Aorta (tissue), 5 donors: ENCODE results near the gene ANKMY1. TPM values are rescaled to one million over a fixed set of nuclear protein-coding genes. Genes with fewer than 3 reads are reported as not detected.

ENCODE experiments used
- ATAC-seq: fragments of 200-7000 bp; cut with Tn5 transposase; one replicate; pipeline ENCODE4 v1.9.1; 2022; ENCODE audit warnings: moderate library complexity; ENCODE audit not compliant: low FRiP score
- DNase-seq, 2 donors: peaks; one replicate each; pipeline ENCODE4 v3.0.0-alpha.2; 2020
- H3K27ac ChIP-seq, 2 donors: one replicate each; pipeline ENCODE4 v1.5.1; 2013; ENCODE audit warnings: low read length in 2 of 2, mild to moderate bottlenecking in 2 of 2, moderate library complexity in 2 of 2, control low read depth in 1 of 2, inconsistent platforms in 1 of 2, low read depth in 1 of 2
- H3K27me3 ChIP-seq, 2 donors: one replicate each; pipeline ENCODE4 v1.6.1; 2013; ENCODE audit warnings: control low read depth in 1 of 2, low read length in 1 of 2, mild to moderate bottlenecking in 1 of 2, moderate library complexity in 1 of 2; ENCODE audit not compliant: insufficient read depth in 2 of 2, control insufficient read depth in 1 of 2
- H3K36me3 ChIP-seq, 2 donors: one replicate each; pipeline ENCODE4 v1.6.1; 2013; ENCODE audit warnings: control low read depth in 1 of 2, low read length in 1 of 2, mild to moderate bottlenecking in 1 of 2; ENCODE audit not compliant: insufficient read depth in 2 of 2, control insufficient read depth in 1 of 2
- H3K4me1 ChIP-seq, 2 donors: one replicate each; pipeline ENCODE4 v1.6.1; 2013; ENCODE audit warnings: low read length in 2 of 2, control low read depth in 1 of 2, mild to moderate bottlenecking in 1 of 2, moderate library complexity in 1 of 2; ENCODE audit not compliant: insufficient read depth in 2 of 2, control insufficient read depth in 1 of 2
- H3K4me3 ChIP-seq, 2 donors: one replicate each; pipeline ENCODE4 v1.5.1; 2013; ENCODE audit warnings: low read length in 2 of 2, control low read depth in 1 of 2, mild to moderate bottlenecking in 1 of 2
- H3K9me3 ChIP-seq: one replicate; pipeline ENCODE4 v1.6.1; 2013; ENCODE audit warnings: mild to moderate bottlenecking, low read length; ENCODE audit not compliant: control insufficient read depth
- WGBS, 2 donors: extraction: QIAGEN DNeasy Blood & Tissue Kit; methylation state at CpG; one replicate each; pipeline ENCODE4 v1.1.7; 2013; 5-methylcytosine and 5-hydroxymethylcytosine counted together
- intact Hi-C, 2 donors: fragments of 100-400 bp; cut with DNase I; formaldehyde crosslinking; loops; one replicate each; pipeline versions ENCODE4 v1.14.2 to v1.15.0; 2022
- polyA plus RNA-seq, 2 donors: library from polyadenylated mRNA; stranded (reverse); fragments of 200-250 nt; gene quantifications; one replicate each; pipeline ENCODE4 v1.2.3, GENCODE V29; 2013
- total RNA-seq, 2 donors: library from RNA; stranded (reverse); fragmentation: NEBNext Ultra II Directional; extraction: Animal tissue kit (Norgen Biotek cat#: 25700); gene quantifications; one replicate each; pipeline ENCODE4 v1.2.1, GENCODE V29; 2021
- donor health status: healthy with polysubstance abuse.
- donor health status: Bipolar disorder and iron deficiency.
- donor health status: DM: no; HTN: no; CAD: no.
- donor health status: DM: no; HTN: no; CAD: no.
- donor health status: DM: yes; HTN: yes; CAD: no.

Gene ANKMY1
- total and polyA plus RNA-seq, 4 donors: 6.2 to 22.0 (median 8.5) TPM

DNA sequence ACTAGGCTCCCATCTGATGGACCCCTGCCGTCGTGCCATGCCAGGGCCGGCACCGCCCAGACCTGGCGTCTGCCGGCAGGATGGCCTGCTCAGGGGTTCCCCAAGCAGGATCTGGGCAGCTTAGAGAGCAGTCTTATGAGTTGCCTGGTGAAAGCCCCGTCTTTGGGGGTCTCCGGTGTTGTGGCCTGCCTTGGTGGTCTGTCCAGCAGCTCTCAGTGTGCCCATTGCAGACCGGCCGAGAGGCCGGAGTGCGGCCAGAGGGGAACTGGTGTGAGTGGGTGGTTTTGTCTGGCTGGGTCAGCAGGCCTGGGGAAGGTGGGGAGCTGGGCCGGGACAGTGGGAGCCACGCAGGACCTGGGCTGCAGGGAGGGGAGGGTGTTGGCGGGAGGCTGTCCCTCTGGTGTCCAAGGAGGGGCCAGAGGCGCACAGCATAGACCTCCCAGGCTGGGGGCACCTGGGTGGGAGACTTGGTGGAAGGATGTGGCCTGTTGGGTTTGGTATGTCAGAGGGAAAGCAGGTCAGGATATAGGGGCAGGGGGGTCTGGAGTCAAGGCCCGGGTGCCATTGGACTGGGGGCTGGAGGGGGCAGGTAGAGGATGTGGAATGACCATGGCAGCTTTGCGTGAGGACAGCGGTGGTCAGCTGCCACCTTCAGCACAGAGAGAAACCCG, 105.9 kb downstream of the ANKMY1 start:
- intact Hi-C loops: no loop called here
- Histone ChIP-seq H3K4me1 (no peaks in the 10 kb centered on the region), H3K4me3 (peak overlapping the region; percentile 54 to 67), H3K9me3 (no peaks in the 10 kb centered on the region), H3K27ac (no peak overlapping the region), H3K27me3 (no peaks in the 10 kb centered on the region), H3K36me3 (no peaks in the 10 kb centered on the region)
- ATAC-seq: no peak
- 58 to 62% methylated on average over 20 of the region's 20 CpGs for WGBS, 2 donors
- DNase-seq: peak; percentile 48 to 62

- ATAC-seq: no peak
Measured at GRCh38 chr2:240451108-240451611, 106.6 kb downstream of the ANKMY1 start.

GRCh38 chr2:240450532-240451107, 107.2 kb downstream of the ANKMY1 start:
- intact Hi-C loops: no loop called here
- H3K27me3 ChIP-seq: no peaks in the 10 kb centered on the region
- H3K4me1 ChIP-seq: no peaks in the 10 kb centered on the region
- no peak overlapping the region for H3K4me3 ChIP-seq
- no peaks in the 10 kb centered on the region for H3K36me3 ChIP-seq
- ATAC-seq (no peak), DNase-seq (peak in 1 of 2 donors; percentile 47)
- no peak overlapping the region for H3K27ac ChIP-seq
- 72 to 75% methylated on average over 15 to 16 of the region's 16 CpGs for WGBS, 2 donors
- no peaks in the 10 kb centered on the region for H3K9me3 ChIP-seq

More at GRCh38 chr2:240451108-240451611, 106.6 kb downstream of the ANKMY1 start:
- Histone ChIP-seq H3K27ac (no peak overlapping the region), H3K27me3 (no peaks in the 10 kb centered on the region), H3K4me3 (no peak overlapping the region), H3K36me3 (no peaks in the 10 kb centered on the region), H3K4me1 (no peaks in the 10 kb centered on the region), H3K9me3 (no peaks in the 10 kb centered on the region)
- intact Hi-C loops: no loop called here
- WGBS, 2 donors: 64 to 71% methylated on average over 13 of the region's 13 CpGs
- DNase-seq: peak; percentile 49 to 65

GRCh38 chr2:240449764-240450531, 107.8 kb downstream of the ANKMY1 start:
- WGBS, 2 donors: 75 to 79% methylated on average over 22 of the region's 22 CpGs
- Histone ChIP-seq H3K4me3 (no peak overlapping the region), H3K27ac (no peak overlapping the region), H3K27me3 (no peaks in the 10 kb centered on the region), H3K9me3 (no peaks in the 10 kb centered on the region), H3K36me3 (no peaks in the 10 kb centered on the region), H3K4me1 (no peaks in the 10 kb centered on the region)
- DNase-seq: peak in 1 of 2 donors; percentile 12
- ATAC-seq: no peak
- intact Hi-C loops: no loop called here

- no peaks in the 10 kb centered on the region for H3K4me1 ChIP-seq
Measured at GRCh38 chr2:240448387-240449274, 109.2 kb downstream of the ANKMY1 start.

GRCh38 chr2:240447934-240448333, 109.9 kb downstream of the ANKMY1 start:
- intact Hi-C loops: no loop called here
- Histone ChIP-seq H3K4me3 (no peak overlapping the region), H3K9me3 (no peaks in the 10 kb centered on the region), H3K27me3 (no peaks in the 10 kb centered on the region), H3K27ac (no peak overlapping the region), H3K4me1 (no peaks in the 10 kb centered on the region), H3K36me3 (no peaks in the 10 kb centered on the region)
- no peak for ATAC-seq
- DNase-seq: no peak
- 87 to 88% methylated on average over 14 to 15 of the region's 15 CpGs for WGBS, 2 donors

More at GRCh38 chr2:240448387-240449274, 109.2 kb downstream of the ANKMY1 start:
- Histone ChIP-seq H3K4me3 (no peak overlapping the region), H3K36me3 (no peaks in the 10 kb centered on the region), H3K9me3 (no peaks in the 10 kb centered on the region), H3K27ac (no peak overlapping the region), H3K27me3 (no peaks in the 10 kb centered on the region)
- WGBS, 2 donors: 93 to 95% methylated on average over 22 to 23 of the region's 23 CpGs
- intact Hi-C loops: no loop called here
- ATAC-seq (no peak), DNase-seq (no peak)

DNA sequence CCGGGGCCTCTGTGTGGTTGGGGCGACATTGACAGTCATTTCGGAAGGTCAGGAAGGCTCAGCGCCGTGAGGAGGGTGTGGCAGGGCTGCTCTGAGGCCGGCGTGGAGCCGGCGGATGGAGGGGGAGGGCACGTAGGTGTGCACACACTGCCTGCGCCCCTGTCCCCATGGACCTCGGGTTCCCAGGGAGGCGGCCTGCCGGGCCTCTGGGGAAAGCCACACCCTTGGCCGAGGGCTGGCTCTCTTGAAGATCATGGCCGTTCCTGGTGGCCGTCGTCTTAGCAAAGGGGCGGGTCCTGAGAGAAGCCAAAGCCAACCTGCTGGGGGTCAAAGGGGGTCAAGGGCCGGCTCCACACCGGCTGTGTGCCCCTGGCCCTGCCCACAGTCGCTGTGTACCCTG, 110.5 kb downstream of the ANKMY1 start:
- no peak for ATAC-seq

DNA sequence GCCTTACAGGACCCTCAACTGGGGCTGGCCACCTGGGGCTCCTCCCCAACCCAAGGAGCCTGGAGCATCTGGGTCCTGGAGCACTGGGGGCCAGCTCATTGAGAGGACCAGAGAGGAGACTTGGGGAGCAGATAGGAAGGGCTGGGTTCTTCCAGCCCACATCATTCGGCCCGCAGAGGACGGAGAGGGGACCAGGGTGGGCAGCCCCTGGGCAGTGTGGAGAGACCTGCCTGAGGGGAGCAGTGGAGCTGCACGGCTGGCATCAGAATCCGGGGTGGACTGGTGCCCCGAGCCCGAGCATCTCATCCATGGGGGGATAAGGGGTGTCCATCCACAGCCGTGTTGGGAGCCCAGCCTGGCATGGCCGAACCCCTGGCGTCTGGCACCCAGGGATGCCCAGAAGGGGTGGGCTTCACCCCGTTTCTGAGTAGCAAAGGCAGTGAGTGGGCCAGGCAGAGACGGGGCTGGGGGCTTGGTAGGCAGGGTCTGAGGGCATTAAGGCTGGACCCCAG, 111.1 kb downstream of the ANKMY1 start:
- no peaks in the 10 kb centered on the region for H3K36me3 ChIP-seq
- H3K27ac ChIP-seq: no peak overlapping the region
- H3K27me3 ChIP-seq: no peaks in the 10 kb centered on the region
- DNase-seq: no peak
- H3K9me3 ChIP-seq: no peaks in the 10 kb centered on the region
- ATAC-seq: no peak
- no peaks in the 10 kb centered on the region for H3K4me1 ChIP-seq
- 94 to 96% methylated on average over 12 of the region's 12 CpGs for WGBS, 2 donors
- no peak overlapping the region for H3K4me3 ChIP-seq
- intact Hi-C loops: no loop called here

More for the DNA sequence above, 110.5 kb downstream of the ANKMY1 start:
- Histone ChIP-seq H3K36me3 (no peaks in the 10 kb centered on the region), H3K4me1 (no peaks in the 10 kb centered on the region), H3K9me3 (no peaks in the 10 kb centered on the region), H3K27me3 (no peaks in the 10 kb centered on the region), H3K27ac (no peak overlapping the region), H3K4me3 (no peak overlapping the region)
- WGBS, 2 donors: 82 to 83% methylated on average over 22 of the region's 22 CpGs
- intact Hi-C loops: no loop called here
- DNase-seq: no peak
